Activated T-helper 17 cell treated with anti-CD3 and anti-CD28 coated beads, Interleukin-2, amount 50 U/mL, for 72 hours (primary cell): ENCODE results near the gene LUZP2. TPM values are rescaled to one million over a fixed set of nuclear protein-coding genes. Genes with fewer than 3 reads are reported as not detected.

ENCODE experiments used
- ATAC-seq: fragments of 150-1000 bp; cut with Tn5 transposase; replicated peaks from 2 replicates; pipeline ENCODE4 v1.10.0; 2021; ENCODE audit warnings: mild to moderate bottlenecking, moderate library complexity
- H3K27ac Mint-ChIP-seq: one replicate; pipeline ENCODE4 v1.8.0; 2022; ENCODE audit warnings: mixed read lengths
- H3K27me3 Mint-ChIP-seq: one replicate; pipeline ENCODE4 v1.8.0; 2022; ENCODE audit warnings: mixed read lengths
- H3K36me3 Mint-ChIP-seq: one replicate; pipeline ENCODE4 v1.8.0; 2022; ENCODE audit warnings: low read depth, mild to moderate bottlenecking, mixed read lengths
- H3K4me1 Mint-ChIP-seq: one replicate; pipeline ENCODE4 v1.8.0; 2022; ENCODE audit warnings: mixed read lengths
- H3K4me3 Mint-ChIP-seq: one replicate; pipeline ENCODE4 v1.8.0; 2022; ENCODE audit warnings: mild to moderate bottlenecking, mixed read lengths
- H3K9me3 Mint-ChIP-seq: one replicate; pipeline ENCODE4 v1.8.0; 2022; ENCODE audit warnings: mixed read lengths
- total RNA-seq, 2 donors: library from RNA; stranded (reverse); gene quantifications; one replicate each; pipeline ENCODE4 v1.2.3, GENCODE V29; 2022

The LUZP2 gene
- total RNA-seq, 2 donors from 2014 or later: not detected

GRCh38 chr11:24591283-24591682 is 94.4 kb downstream of the LUZP2 start:
- ATAC-seq: no peak
- H3K4me1 Mint-ChIP-seq: no peaks in the 10 kb centered on the region

GRCh38 chr11:24592360-24592759 is 95.5 kb downstream of the LUZP2 start:
- peaks cover 11% of the 10 kb centered on the region for H3K9me3 Mint-ChIP-seq
- H3K27ac Mint-ChIP-seq: no peak overlapping the region
- no peaks in the 10 kb centered on the region for H3K4me1 Mint-ChIP-seq
- ATAC-seq: no peak
- H3K36me3 Mint-ChIP-seq: no peaks in the 10 kb centered on the region
- H3K27me3 Mint-ChIP-seq: no peaks in the 10 kb centered on the region
- no peak overlapping the region for H3K4me3 Mint-ChIP-seq

More at GRCh38 chr11:24591283-24591682, 94.4 kb downstream of the LUZP2 start:
- no peaks in the 10 kb centered on the region for H3K36me3 Mint-ChIP-seq
- no peak overlapping the region for H3K27ac Mint-ChIP-seq
- H3K4me3 Mint-ChIP-seq: no peak overlapping the region
- peaks cover 7% of the 10 kb centered on the region for H3K9me3 Mint-ChIP-seq
- no peaks in the 10 kb centered on the region for H3K27me3 Mint-ChIP-seq

- ATAC-seq: no peak
- H3K27ac Mint-ChIP-seq: no peak overlapping the region
- H3K4me3 Mint-ChIP-seq: no peak overlapping the region
- H3K4me1 Mint-ChIP-seq: no peaks in the 10 kb centered on the region
- peaks cover 4% of the 10 kb centered on the region for H3K9me3 Mint-ChIP-seq
- no peaks in the 10 kb centered on the region for H3K27me3 Mint-ChIP-seq
- no peaks in the 10 kb centered on the region for H3K36me3 Mint-ChIP-seq
Measured at GRCh38 chr11:24593332-24593731, 96.5 kb downstream of the LUZP2 start.

GRCh38 chr11:24594401-24594800 is 97.5 kb downstream of the LUZP2 start:
- Mint-ChIP-seq H3K9me3 (peaks cover 4% of the 10 kb centered on the region), H3K27ac (no peak overlapping the region), H3K36me3 (no peaks in the 10 kb centered on the region), H3K4me3 (no peak overlapping the region), H3K4me1 (no peaks in the 10 kb centered on the region), H3K27me3 (no peaks in the 10 kb centered on the region)
- no peak for ATAC-seq

GRCh38 chr11:24598641-24599040 is 101.8 kb downstream of the LUZP2 start:
- ATAC-seq: no peak
- no peak overlapping the region for H3K27ac Mint-ChIP-seq
- no peaks in the 10 kb centered on the region for H3K36me3 Mint-ChIP-seq

GRCh38 chr11:24609192-24610119 is 112.6 kb downstream of the LUZP2 start:
- peaks cover 13% of the 10 kb centered on the region for H3K9me3 Mint-ChIP-seq
- H3K36me3 Mint-ChIP-seq: no peaks in the 10 kb centered on the region
- H3K27ac Mint-ChIP-seq: no peak overlapping the region
- H3K4me1 Mint-ChIP-seq: no peaks in the 10 kb centered on the region
- no peak overlapping the region for H3K4me3 Mint-ChIP-seq
- no peaks in the 10 kb centered on the region for H3K27me3 Mint-ChIP-seq
- no peak for ATAC-seq

More at GRCh38 chr11:24598641-24599040, 101.8 kb downstream of the LUZP2 start:
- Mint-ChIP-seq H3K27me3 (no peaks in the 10 kb centered on the region), H3K9me3 (peaks cover 4% of the 10 kb centered on the region), H3K4me1 (no peaks in the 10 kb centered on the region), H3K4me3 (no peak overlapping the region)

GRCh38 chr11:24615451-24616160 is 118.8 kb downstream of the LUZP2 start:
- Mint-ChIP-seq H3K4me3 (no peak overlapping the region), H3K27me3 (no peaks in the 10 kb centered on the region), H3K4me1 (no peaks in the 10 kb centered on the region), H3K9me3 (peaks cover 18% of the 10 kb centered on the region), H3K27ac (no peak overlapping the region), H3K36me3 (no peaks in the 10 kb centered on the region)
- ATAC-seq: no peak

- H3K9me3 Mint-ChIP-seq: peaks cover 14% of the 10 kb centered on the region
Measured at GRCh38 chr11:24617856-24618255, 121.0 kb downstream of the LUZP2 start.

GRCh38 chr11:24619900-24620299 is 123.0 kb downstream of the LUZP2 start:
- peaks cover 13% of the 10 kb centered on the region for H3K9me3 Mint-ChIP-seq
- H3K4me3 Mint-ChIP-seq: no peak overlapping the region
- H3K27me3 Mint-ChIP-seq: no peaks in the 10 kb centered on the region
- no peak for ATAC-seq
- no peak overlapping the region for H3K27ac Mint-ChIP-seq
- H3K4me1 Mint-ChIP-seq: no peaks in the 10 kb centered on the region
- no peaks in the 10 kb centered on the region for H3K36me3 Mint-ChIP-seq

More at GRCh38 chr11:24617856-24618255, 121.0 kb downstream of the LUZP2 start:
- H3K36me3 Mint-ChIP-seq: no peaks in the 10 kb centered on the region
- H3K4me1 Mint-ChIP-seq: no peaks in the 10 kb centered on the region
- no peak overlapping the region for H3K27ac Mint-ChIP-seq
- H3K27me3 Mint-ChIP-seq: no peaks in the 10 kb centered on the region
- ATAC-seq: no peak
- no peak overlapping the region for H3K4me3 Mint-ChIP-seq

- Mint-ChIP-seq H3K4me3 (no peak overlapping the region), H3K9me3 (peaks cover 13% of the 10 kb centered on the region), H3K27ac (no peak overlapping the region), H3K27me3 (no peaks in the 10 kb centered on the region), H3K36me3 (no peaks in the 10 kb centered on the region), H3K4me1 (no peaks in the 10 kb centered on the region)
- no peak for ATAC-seq
Measured at GRCh38 chr11:24622262-24622661, 125.4 kb downstream of the LUZP2 start.

- Mint-ChIP-seq H3K27ac (no peak overlapping the region), H3K9me3 (peaks cover 12% of the 10 kb centered on the region), H3K4me1 (no peaks in the 10 kb centered on the region), H3K27me3 (no peaks in the 10 kb centered on the region), H3K36me3 (no peaks in the 10 kb centered on the region), H3K4me3 (no peak overlapping the region)
- ATAC-seq: no peak
Measured at GRCh38 chr11:24623121-24623520, 126.3 kb downstream of the LUZP2 start.

- Mint-ChIP-seq H3K4me1 (no peaks in the 10 kb centered on the region), H3K27ac (no peak overlapping the region), H3K4me3 (no peak overlapping the region), H3K9me3 (peaks cover 12% of the 10 kb centered on the region), H3K36me3 (no peaks in the 10 kb centered on the region), H3K27me3 (no peaks in the 10 kb centered on the region)
- ATAC-seq: no peak
Measured at GRCh38 chr11:24624432-24624831, 127.6 kb downstream of the LUZP2 start.

- H3K27ac Mint-ChIP-seq: no peak overlapping the region
- H3K27me3 Mint-ChIP-seq: no peaks in the 10 kb centered on the region
- peaks cover 13% of the 10 kb centered on the region for H3K9me3 Mint-ChIP-seq
- no peak for ATAC-seq
- no peaks in the 10 kb centered on the region for H3K4me1 Mint-ChIP-seq
- no peaks in the 10 kb centered on the region for H3K36me3 Mint-ChIP-seq
- no peak overlapping the region for H3K4me3 Mint-ChIP-seq
Measured at GRCh38 chr11:24625975-24626374, 129.1 kb downstream of the LUZP2 start.

- Mint-ChIP-seq H3K4me3 (no peak overlapping the region), H3K36me3 (no peaks in the 10 kb centered on the region), H3K27ac (no peak overlapping the region), H3K9me3 (peaks cover 17% of the 10 kb centered on the region), H3K4me1 (no peaks in the 10 kb centered on the region), H3K27me3 (no peaks in the 10 kb centered on the region)
- ATAC-seq: no peak
Measured at GRCh38 chr11:24628224-24628776, 131.4 kb downstream of the LUZP2 start.
